Glomerular endothelial cell (primary cell): ENCODE measurements around the gene TXNIP. TPM values are rescaled to one million over a fixed set of nuclear protein-coding genes. Genes with fewer than 3 reads are reported as not detected.
"Not testable (repeated sequence)": the region's sequence is repeated elsewhere in the genome, so short reads cannot be mapped to it uniquely, and the experiment has no call there.

Source experiments
- DNase-seq: peaks from one replicate; pipeline ENCODE4 v3.0.0-alpha.2; 2011; ENCODE audit warnings: low read depth, low spot score; ENCODE audit errors: extremely low read depth
- total RNA-seq: library from RNA; depleted of rRNA; stranded (reverse); fragments of >200 nt; gene quantifications from 2 replicates; pipeline ENCODE4 v1.2.3, GENCODE V29; 2015

The TXNIP gene
- 98.0 and 102 TPM in 2 replicates for total RNA-seq

- peak; percentile 75 for DNase-seq
Measured at GRCh38 chr1:145996433-145997015, at the start of gene TXNIP. TXNIP (minus strand) TSS chr1:145996579; CDS start chr1:145996266, 313 bp downstream.

- DNase-seq: no peak
Measured at GRCh38 chr1:146039844-146040194, 43.4 kb upstream of the TXNIP start.

GRCh38 chr1:146036965-146037646, 40.7 kb upstream of the TXNIP start:
- peak; percentile 87 for DNase-seq

GRCh38 chr1:146036241-146036964, 40.0 kb upstream of the TXNIP start:
- no peak for DNase-seq

- DNase-seq: no peak
Measured at GRCh38 chr1:146035048-146035423, 38.7 kb upstream of the TXNIP start.

- peak; percentile 20 for DNase-seq
Measured at GRCh38 chr1:146032631-146033219, 36.3 kb upstream of the TXNIP start.

- no peak for DNase-seq
Measured at GRCh38 chr1:146031476-146031875, 35.1 kb upstream of the TXNIP start.

- no peak for DNase-seq
Measured at GRCh38 chr1:146029117-146029516, 32.7 kb upstream of the TXNIP start.

- DNase-seq: not testable (repeated sequence)
Measured at GRCh38 chr1:146026650-146027049, 30.3 kb upstream of the TXNIP start.

- DNase-seq: not testable (repeated sequence)
Measured at GRCh38 chr1:146025787-146026495, 29.6 kb upstream of the TXNIP start.

GRCh38 chr1:146022403-146023127, 26.2 kb upstream of the TXNIP start:
- DNase-seq: no peak

GRCh38 chr1:146021622-146022402, 25.4 kb upstream of the TXNIP start, which contains the start of gene HJV:
HJV (minus strand) TSS chr1:146021735; CDS start chr1:146020231, 1,504 bp downstream.
- no peak for DNase-seq

- no peak for DNase-seq
Measured at GRCh38 chr1:146021050-146021445, 24.7 kb upstream of the TXNIP start.

GRCh38 chr1:146020058-146021049, 24.0 kb upstream of the TXNIP start:
- no peak for DNase-seq

GRCh38 chr1:146019231-146020057, 23.1 kb upstream of the TXNIP start:
- DNase-seq: no peak

- no peak for DNase-seq
Measured at GRCh38 chr1:146016891-146017290, 20.5 kb upstream of the TXNIP start.

GRCh38 chr1:146013559-146013922, 17.2 kb upstream of the TXNIP start:
- no peak for DNase-seq
